ENCODE results near the gene PER2. TPM values are rescaled to one million over a fixed set of nuclear protein-coding genes. Genes with fewer than 3 reads are reported as not detected.
"Not testable (repeated sequence)": the region's sequence is repeated elsewhere in the genome, so short reads cannot be mapped to it uniquely, and the experiment has no call there.

PER2 gene
- polyA plus RNA-seq, 4 donors = 2.2 to 16.5 (median 4.1) TPM

DNA sequence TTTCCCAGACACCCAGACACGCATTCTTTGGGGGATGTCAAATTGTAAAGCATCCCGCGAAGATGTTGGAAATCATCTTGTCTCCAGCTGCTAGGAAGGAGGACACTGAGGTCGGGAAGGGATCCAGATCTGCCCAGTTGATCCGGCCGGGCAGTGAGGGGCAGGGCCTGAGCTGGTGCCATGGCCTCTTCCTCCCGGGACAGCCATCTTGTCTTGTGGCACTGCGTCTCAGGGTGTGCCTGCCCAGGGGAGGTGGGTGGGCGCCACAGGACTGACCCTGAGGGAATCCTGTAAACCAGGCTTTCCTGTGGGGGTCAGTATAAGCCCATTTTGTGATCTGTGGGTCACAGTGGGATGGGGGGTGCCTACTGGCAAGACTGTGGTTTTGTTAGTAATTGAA, 42.0 kb upstream of the PER2 start:
- Histone ChIP-seq H3K36me3 (ENCODE audit: control insufficient read depth in 3 of 3, insufficient read depth in 2 of 3, low read depth in 1 of 3, low read length in 3 of 3) (peaks cover 0 to 44% (median 0%) of the 10 kb centered on the region in 3 donors), H3K9me3 (ENCODE audit: control insufficient read depth in 2 of 2, insufficient read depth in 1 of 2, low read depth in 1 of 2, low read length in 1 of 2) (peaks cover 0 to 2% of the 10 kb centered on the region in 2 donors), H3K4me3 (ENCODE audit: low read depth in 1 of 3, low read length in 3 of 3) (no peak overlapping the region), H3K27me3 (ENCODE audit: control insufficient read depth in 3 of 3, insufficient read depth in 3 of 3, low read length in 3 of 3) (no peaks in the 10 kb centered on the region), H3K4me1 (ENCODE audit: control insufficient read depth in 3 of 3, insufficient read depth in 2 of 3, low read depth in 1 of 3, low read length in 2 of 3) (no peaks in the 10 kb centered on the region), H3K27ac (ENCODE audit: low read depth in 1 of 3, low read length in 2 of 3) (no peak overlapping the region)
- 91 to 96% (median 94%) methylated on average over 9 of the region's 9 CpGs for WGBS, 3 donors
- FAIRE-seq (no peak), DNase-seq (no peak)

DNA sequence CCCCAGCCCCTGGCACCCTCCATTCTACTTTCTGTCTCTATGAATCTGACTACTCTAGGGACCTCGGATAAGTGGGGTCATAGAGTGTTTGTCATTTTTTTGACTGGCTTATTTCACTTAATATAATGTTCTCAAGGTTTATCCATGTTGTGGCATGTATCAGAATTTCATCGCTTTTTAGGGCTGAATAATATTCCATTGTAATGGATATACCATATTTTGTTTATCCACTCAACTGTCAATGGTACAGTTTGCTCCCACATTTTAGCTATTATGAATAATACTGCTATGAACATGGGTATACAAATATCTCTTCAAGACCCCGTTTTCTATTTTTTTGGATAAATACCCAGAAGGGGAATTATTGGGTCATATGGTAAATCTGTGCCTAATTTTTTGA, 39.3 kb upstream of the PER2 start:
- no peak overlapping the region for H3K27ac ChIP-seq (ENCODE audit: low read depth in 1 of 3, low read length in 2 of 3)
- FAIRE-seq = no peak
- DNase-seq = no peak
- 96 to 99% (median 98%) methylated on average over 3 of the region's 3 CpGs for WGBS, 3 donors
- H3K4me3 ChIP-seq (ENCODE audit: low read depth in 1 of 3, low read length in 3 of 3) = no peak overlapping the region
- H3K4me1 ChIP-seq (ENCODE audit: control insufficient read depth in 3 of 3, insufficient read depth in 2 of 3, low read depth in 1 of 3, low read length in 2 of 3) = no peaks in the 10 kb centered on the region
- H3K36me3 ChIP-seq (ENCODE audit: control insufficient read depth in 3 of 3, insufficient read depth in 2 of 3, low read depth in 1 of 3, low read length in 3 of 3) = peaks cover 0 to 44% (median 0%) of the 10 kb centered on the region in 3 donors
- no peaks in the 10 kb centered on the region for H3K27me3 ChIP-seq (ENCODE audit: control insufficient read depth in 3 of 3, insufficient read depth in 3 of 3, low read length in 3 of 3)
- H3K9me3 ChIP-seq (ENCODE audit: control insufficient read depth in 2 of 2, insufficient read depth in 1 of 2, low read depth in 1 of 2, low read length in 1 of 2) = peaks cover 0 to 2% of the 10 kb centered on the region in 2 donors

DNA sequence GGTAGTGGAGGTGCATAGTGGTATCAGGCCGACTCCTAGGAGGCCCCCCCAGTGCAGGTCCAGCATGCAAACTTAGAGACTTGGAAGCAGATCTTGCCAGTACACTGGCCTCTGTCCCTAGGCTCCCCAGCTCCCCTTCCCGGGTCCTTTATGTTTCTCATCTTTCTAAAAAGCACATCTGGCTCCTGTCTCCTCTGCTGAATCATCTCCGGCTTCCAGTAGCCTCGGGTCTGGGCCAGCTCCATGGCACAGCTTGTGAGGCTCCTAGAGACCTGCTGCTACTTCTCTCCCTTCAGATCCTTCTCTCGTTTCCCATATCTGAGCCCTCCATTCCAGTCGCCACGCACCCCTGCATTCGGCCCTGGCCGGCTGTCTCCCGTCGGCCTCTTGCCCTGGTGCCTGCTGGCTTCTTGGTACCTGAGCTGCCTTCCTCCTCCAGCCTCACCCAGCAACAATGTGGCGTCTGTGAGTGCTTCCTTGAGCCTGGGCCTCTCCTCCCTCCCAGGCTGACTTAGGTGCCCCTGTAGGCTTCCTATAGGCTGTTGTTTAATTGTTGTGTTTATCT, 38.5 kb upstream of the PER2 start:
- FAIRE-seq (no peak), DNase-seq (no peak)
- Histone ChIP-seq H3K27me3 (ENCODE audit: control insufficient read depth in 3 of 3, insufficient read depth in 3 of 3, low read length in 3 of 3) (no peaks in the 10 kb centered on the region), H3K27ac (ENCODE audit: low read depth in 1 of 3, low read length in 2 of 3) (no peak overlapping the region), H3K36me3 (ENCODE audit: control insufficient read depth in 3 of 3, insufficient read depth in 2 of 3, low read depth in 1 of 3, low read length in 3 of 3) (peaks cover 0 to 42% (median 0%) of the 10 kb centered on the region in 3 donors), H3K4me3 (ENCODE audit: low read depth in 1 of 3, low read length in 3 of 3) (no peak overlapping the region), H3K4me1 (ENCODE audit: control insufficient read depth in 3 of 3, insufficient read depth in 2 of 3, low read depth in 1 of 3, low read length in 2 of 3) (peaks cover 0 to under 1% (median 0%) of the 10 kb centered on the region in 3 donors), H3K9me3 (ENCODE audit: control insufficient read depth in 2 of 2, insufficient read depth in 1 of 2, low read depth in 1 of 2, low read length in 1 of 2) (peaks cover 0 to 2% of the 10 kb centered on the region in 2 donors)
- 94 to 96% (median 94%) methylated on average over 12 of the region's 12 CpGs for WGBS, 3 donors

DNA sequence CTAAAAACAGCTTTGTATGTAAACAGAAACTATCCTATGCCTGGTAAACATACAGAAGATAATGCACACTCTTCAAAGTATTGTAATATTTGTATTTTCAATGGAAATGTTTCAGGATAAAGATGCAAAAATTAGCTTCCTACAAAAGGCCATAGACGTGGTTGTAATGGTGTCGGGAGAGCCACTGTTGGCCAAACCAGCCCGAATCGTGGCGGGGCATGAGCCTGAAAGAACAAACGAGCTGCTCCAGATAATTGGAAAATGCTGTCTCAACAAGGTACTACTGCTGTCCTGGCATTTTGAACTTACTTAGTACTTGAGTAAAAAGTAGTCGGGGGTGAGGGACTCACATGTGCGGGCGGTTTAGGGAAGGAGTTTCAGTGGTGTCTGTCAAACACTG, 37.3 kb upstream of the PER2 start:
- DNase-seq (no peak), FAIRE-seq (no peak)
- peaks cover 0 to 6% (median 2%) of the 10 kb centered on the region in 3 donors for H3K4me1 ChIP-seq (ENCODE audit: control insufficient read depth in 3 of 3, insufficient read depth in 2 of 3, low read depth in 1 of 3, low read length in 2 of 3)
- H3K9me3 ChIP-seq (ENCODE audit: control insufficient read depth in 2 of 2, insufficient read depth in 1 of 2, low read depth in 1 of 2, low read length in 1 of 2) = peaks cover 0 to 2% of the 10 kb centered on the region in 2 donors
- H3K36me3 ChIP-seq (ENCODE audit: control insufficient read depth in 3 of 3, insufficient read depth in 2 of 3, low read depth in 1 of 3, low read length in 3 of 3) = peaks cover 0 to 40% (median 0%) of the 10 kb centered on the region in 3 donors
- H3K27me3 ChIP-seq (ENCODE audit: control insufficient read depth in 3 of 3, insufficient read depth in 3 of 3, low read length in 3 of 3) = no peaks in the 10 kb centered on the region
- no peak overlapping the region for H3K4me3 ChIP-seq (ENCODE audit: low read depth in 1 of 3, low read length in 3 of 3)
- 89 to 91% (median 89%) methylated on average over 9 of the region's 9 CpGs for WGBS, 3 donors
- H3K27ac ChIP-seq (ENCODE audit: low read depth in 1 of 3, low read length in 2 of 3) = no peak overlapping the region

DNA sequence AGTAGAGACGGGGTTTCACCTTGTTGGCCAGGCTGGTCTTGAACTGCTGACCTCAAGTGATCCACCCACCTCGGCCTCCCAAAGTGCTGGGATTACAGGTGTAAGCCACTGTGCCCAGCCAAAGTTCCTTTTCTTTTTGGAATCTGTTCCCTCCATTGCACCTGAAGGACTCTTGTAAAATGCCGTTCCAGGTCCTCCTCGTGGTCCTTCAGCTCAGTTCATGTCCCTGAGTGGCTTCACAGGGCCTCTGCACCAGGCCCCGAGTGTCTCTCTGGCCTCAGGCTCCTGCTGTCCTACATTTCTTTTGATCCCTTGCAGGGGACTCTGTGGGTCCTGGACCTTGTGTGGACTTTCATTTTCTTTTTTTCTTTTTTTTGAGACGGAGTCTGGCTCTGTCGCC, 35.8 kb upstream of the PER2 start:
- not testable (repeated sequence) for H3K27me3 ChIP-seq (ENCODE audit: control insufficient read depth in 3 of 3, insufficient read depth in 3 of 3, low read length in 3 of 3); H3K4me1 ChIP-seq (ENCODE audit: control insufficient read depth in 3 of 3, insufficient read depth in 2 of 3, low read depth in 1 of 3, low read length in 2 of 3); H3K4me3 ChIP-seq (ENCODE audit: low read depth in 1 of 3, low read length in 3 of 3); H3K9me3 ChIP-seq (ENCODE audit: control insufficient read depth in 2 of 2, insufficient read depth in 1 of 2, low read depth in 1 of 2, low read length in 1 of 2); DNase-seq; H3K27ac ChIP-seq (ENCODE audit: low read depth in 1 of 3, low read length in 2 of 3); FAIRE-seq
- peaks cover 0 to 35% (median 0%) of the 10 kb centered on the region in 3 donors for H3K36me3 ChIP-seq (ENCODE audit: control insufficient read depth in 3 of 3, insufficient read depth in 2 of 3, low read depth in 1 of 3, low read length in 3 of 3)
- WGBS, 3 donors = 94 to 96% (median 95%) methylated on average over 7 of the region's 7 CpGs

DNA sequence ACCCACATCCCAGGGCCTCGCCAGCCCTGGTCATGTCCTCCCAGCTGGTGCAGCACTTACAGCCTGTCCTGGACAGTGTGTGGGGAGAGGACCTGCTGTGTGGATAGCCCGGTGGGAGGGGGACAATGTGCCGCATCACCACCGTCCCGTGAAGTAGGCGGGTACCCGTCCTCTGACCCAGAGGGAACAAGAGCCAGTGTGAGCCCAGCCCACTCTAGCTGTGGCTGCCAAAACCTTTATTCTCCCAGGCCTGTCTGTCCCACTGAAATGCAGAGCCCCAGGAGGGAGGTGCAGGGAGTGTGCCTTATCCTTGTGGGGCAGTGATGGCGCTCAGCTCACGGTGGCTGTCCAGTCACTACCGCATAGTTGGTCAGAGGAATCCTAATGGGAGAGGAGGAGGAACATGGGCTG, 33.6 kb upstream of the PER2 start:
- peaks cover 0 to 10% (median 2%) of the 10 kb centered on the region in 3 donors for H3K4me1 ChIP-seq (ENCODE audit: control insufficient read depth in 3 of 3, insufficient read depth in 2 of 3, low read depth in 1 of 3, low read length in 2 of 3)
- no peaks in the 10 kb centered on the region for H3K9me3 ChIP-seq (ENCODE audit: control insufficient read depth in 2 of 2, insufficient read depth in 1 of 2, low read depth in 1 of 2, low read length in 1 of 2)
- no peak for FAIRE-seq
- 85 to 93% (median 89%) methylated on average over 10 of the region's 10 CpGs for WGBS, 3 donors
- H3K4me3 ChIP-seq (ENCODE audit: low read depth in 1 of 3, low read length in 3 of 3) = no peak overlapping the region
- H3K36me3 ChIP-seq (ENCODE audit: control insufficient read depth in 3 of 3, insufficient read depth in 2 of 3, low read depth in 1 of 3, low read length in 3 of 3) = peaks cover 0 to 25% (median 0%) of the 10 kb centered on the region in 3 donors
- H3K27me3 ChIP-seq (ENCODE audit: control insufficient read depth in 3 of 3, insufficient read depth in 3 of 3, low read length in 3 of 3) = no peaks in the 10 kb centered on the region
- H3K27ac ChIP-seq (ENCODE audit: low read depth in 1 of 3, low read length in 2 of 3) = no peak overlapping the region
- no peak for DNase-seq

DNA sequence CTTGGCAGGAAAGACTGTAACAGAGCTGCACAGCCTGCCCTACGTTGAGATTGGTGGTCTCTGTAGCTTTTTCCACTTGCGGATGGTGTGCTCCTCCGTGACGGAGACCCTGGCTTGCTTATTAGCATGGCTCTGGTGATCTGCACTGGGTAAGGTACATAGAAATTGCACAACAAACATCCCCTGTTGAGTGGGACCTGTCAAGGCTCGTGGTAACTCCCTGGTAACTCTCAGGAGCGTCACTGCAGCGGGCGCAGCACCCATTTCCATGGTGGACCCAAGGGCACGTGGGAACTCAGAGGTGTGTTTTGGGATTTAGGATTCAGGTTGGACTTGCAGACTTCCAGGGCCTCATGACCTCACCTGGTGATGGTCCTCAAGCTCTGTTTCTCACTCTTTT, 33.1 kb upstream of the PER2 start:
- 71 to 76% (median 74%) methylated on average over 9 of the region's 9 CpGs for WGBS, 3 donors
- FAIRE-seq (no peak), DNase-seq (no peak)
- Histone ChIP-seq H3K27me3 (ENCODE audit: control insufficient read depth in 3 of 3, insufficient read depth in 3 of 3, low read length in 3 of 3) (no peaks in the 10 kb centered on the region), H3K27ac (ENCODE audit: low read depth in 1 of 3, low read length in 2 of 3) (no peak overlapping the region), H3K36me3 (ENCODE audit: control insufficient read depth in 3 of 3, insufficient read depth in 2 of 3, low read depth in 1 of 3, low read length in 3 of 3) (peaks cover 0 to 20% (median 0%) of the 10 kb centered on the region in 3 donors), H3K4me1 (ENCODE audit: control insufficient read depth in 3 of 3, insufficient read depth in 2 of 3, low read depth in 1 of 3, low read length in 2 of 3) (peaks cover 0 to 10% (median 2%) of the 10 kb centered on the region in 3 donors), H3K9me3 (ENCODE audit: control insufficient read depth in 2 of 2, insufficient read depth in 1 of 2, low read depth in 1 of 2, low read length in 1 of 2) (no peaks in the 10 kb centered on the region), H3K4me3 (ENCODE audit: low read depth in 1 of 3, low read length in 3 of 3) (peak overlapping the region in 2 of 3 donors; percentile 51 to 83)

DNA sequence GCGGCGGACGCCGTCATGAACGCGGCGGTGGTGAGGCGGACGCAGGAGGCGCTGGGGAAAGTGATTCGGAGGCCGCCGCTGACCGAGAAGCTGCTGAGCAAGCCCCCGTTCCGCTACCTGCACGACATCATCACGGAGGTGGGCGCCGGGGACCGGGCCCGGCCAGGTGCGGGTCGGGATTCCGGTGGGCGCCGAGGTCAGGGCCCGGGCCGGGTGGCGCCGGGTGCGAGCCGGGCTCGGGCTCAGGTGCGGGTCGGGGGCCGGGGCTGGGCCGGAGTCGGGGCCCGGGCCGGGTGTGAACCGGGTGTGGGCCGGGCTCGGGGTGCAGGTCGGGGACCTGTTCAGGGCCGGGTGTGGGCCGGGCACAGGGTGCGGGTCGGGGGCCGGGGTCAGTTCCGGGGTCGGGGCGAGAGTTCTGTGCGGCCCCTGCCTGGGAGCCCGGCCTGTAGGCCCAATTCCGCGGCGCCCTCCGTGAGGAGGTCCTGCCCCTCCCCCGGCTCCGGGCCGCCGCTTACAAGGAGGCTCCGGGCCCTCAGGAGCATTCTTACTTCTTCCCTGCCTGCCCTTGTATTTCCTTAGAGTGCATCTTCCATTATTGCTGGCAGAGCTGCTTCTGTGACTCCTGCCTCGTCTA, 32.4 kb upstream of the PER2 start:
- 1 to 3% (median 2%) methylated on average over 32 to 65 of the region's 65 CpGs for WGBS, 3 donors
- Histone ChIP-seq H3K27ac (ENCODE audit: low read depth in 1 of 3, low read length in 2 of 3) (no peak overlapping the region), H3K9me3 (ENCODE audit: control insufficient read depth in 2 of 2, insufficient read depth in 1 of 2, low read depth in 1 of 2, low read length in 1 of 2) (no peaks in the 10 kb centered on the region), H3K4me1 (ENCODE audit: control insufficient read depth in 3 of 3, insufficient read depth in 2 of 3, low read depth in 1 of 3, low read length in 2 of 3) (peaks cover 0 to 10% (median 2%) of the 10 kb centered on the region in 3 donors), H3K36me3 (ENCODE audit: control insufficient read depth in 3 of 3, insufficient read depth in 2 of 3, low read depth in 1 of 3, low read length in 3 of 3) (peaks cover 0 to 13% (median 0%) of the 10 kb centered on the region in 3 donors), H3K27me3 (ENCODE audit: control insufficient read depth in 3 of 3, insufficient read depth in 3 of 3, low read length in 3 of 3) (no peaks in the 10 kb centered on the region), H3K4me3 (ENCODE audit: low read depth in 1 of 3, low read length in 3 of 3) (peak overlapping the region; percentile 51 to 83 (median 81))
- no peak for FAIRE-seq
- DNase-seq = peak in 1 of 2 donors; percentile 22

All from small intestine (tissue), 7 donors.